A673 (cell line): ENCODE data around the gene AQP12B. TPM values are rescaled to one million over a fixed set of nuclear protein-coding genes. Genes with fewer than 3 reads are reported as not detected.

Experiments used
- BruUV-seq: library from RNA; stranded (reverse); fragments of 400-500 nt; replicated peaks from 2 replicates; lab custom pipeline; 2021; lab: Mats Ljungman, UMichigan
- CTCF ChIA-PET: fragments of 300-600 bp; sonication (Branson Sonifier 250); formaldehyde crosslinking; loops from one replicate; lab custom pipeline; 2022; ENCODE audit warnings: antibody characterized with exemption; lab: Charles Lee
- POLR2A ChIA-PET: fragments of 300-600 bp; sonication (Branson Sonifier 250); formaldehyde crosslinking; loops from one replicate; lab custom pipeline; 2022; ENCODE audit warnings: antibody characterized with exemption; ENCODE audit not compliant: low non-redundant PET; lab: Charles Lee
- DNase-seq: peaks from one replicate; pipeline ENCODE4 v3.0.0-alpha.2; 2015; ENCODE audit warnings: low spot score
- H3K27ac ChIP-seq: fragments of 200-600 bp; sonication (generic); 2 replicates; pipeline ENCODE4 v1.5.1; 2016; ENCODE audit warnings: mixed run types, low read depth, mild to moderate bottlenecking, mixed read lengths, antibody characterized with exemption, low read length; ENCODE audit not compliant: poor library complexity, severe bottlenecking
- H3K27me3 ChIP-seq: fragments of 200-600 bp; sonication (generic); replicated peaks from 2 replicates; pipeline ENCODE4 v1.6.1; 2017; ENCODE audit warnings: mixed run types, low read depth, mild to moderate bottlenecking, mixed read lengths, antibody characterized with exemption, low read length; ENCODE audit not compliant: insufficient read depth, poor library complexity
- H3K36me3 ChIP-seq: fragments of 200-600 bp; sonication (generic); 2 replicates; pipeline ENCODE4 v1.6.1; 2016; ENCODE audit warnings: mixed run types, mild to moderate bottlenecking, mixed read lengths, antibody characterized with exemption, low read length; ENCODE audit not compliant: insufficient read depth, poor library complexity, severe bottlenecking
- H3K4me1 ChIP-seq: fragments of 200-600 bp; sonication (generic); 2 replicates; pipeline ENCODE4 v1.6.1; 2017; ENCODE audit warnings: mixed run types, mild to moderate bottlenecking, mixed read lengths, antibody characterized with exemption, low read length; ENCODE audit not compliant: insufficient read depth, poor library complexity, severe bottlenecking
- H3K4me3 ChIP-seq: fragments of 200-600 bp; sonication (generic); 2 replicates; pipeline ENCODE4 v1.5.1; 2016; ENCODE audit warnings: low read depth, mixed run types, mild to moderate bottlenecking, mixed read lengths, low read length; ENCODE audit not compliant: poor library complexity, severe bottlenecking
- H3K9me3 ChIP-seq: fragments of 200-600 bp; sonication (generic); 2 replicates; pipeline ENCODE4 v1.6.1; 2016; ENCODE audit warnings: mixed run types, low read depth, mild to moderate bottlenecking, mixed read lengths, antibody characterized with exemption, low read length; ENCODE audit not compliant: poor library complexity, severe bottlenecking
- EZH2 ChIP-seq: fragments of 200-600 bp; sonication (generic); IDR thresholded peaks from 2 replicates; pipeline ENCODE4 v1.6.1; 2017; ENCODE audit warnings: borderline replicate concordance, low read depth, mild to moderate bottlenecking, mixed read lengths, antibody characterized with exemption, low read length; ENCODE audit not compliant: poor library complexity, severe bottlenecking
- intact Hi-C: fragments of 100-400 bp; cut with micrococcal nuclease; formaldehyde crosslinking; loops from one replicate; pipeline ENCODE4 v1.10.0; 2022; ENCODE audit not compliant: unreplicated experiment
- total RNA-seq: library from RNA; stranded (reverse); gene quantifications from 2 replicates; pipeline ENCODE4 v1.2.3, GENCODE V29; 2021
- TF ChIP-seq, protein P1 (sequence below): fragments of 300-800, 200-600 bp; sonication (generic); conservative IDR thresholded peaks from 2 replicates; pipeline ENCODE4 v1.5.1; 2017; ENCODE audit warnings: low read depth, mild to moderate bottlenecking, antibody characterized with exemption, low read length, moderate library complexity, mixed read lengths

The AQP12B gene
- total RNA-seq, 1 experiment from 2014 or later, result not detected

DNA sequence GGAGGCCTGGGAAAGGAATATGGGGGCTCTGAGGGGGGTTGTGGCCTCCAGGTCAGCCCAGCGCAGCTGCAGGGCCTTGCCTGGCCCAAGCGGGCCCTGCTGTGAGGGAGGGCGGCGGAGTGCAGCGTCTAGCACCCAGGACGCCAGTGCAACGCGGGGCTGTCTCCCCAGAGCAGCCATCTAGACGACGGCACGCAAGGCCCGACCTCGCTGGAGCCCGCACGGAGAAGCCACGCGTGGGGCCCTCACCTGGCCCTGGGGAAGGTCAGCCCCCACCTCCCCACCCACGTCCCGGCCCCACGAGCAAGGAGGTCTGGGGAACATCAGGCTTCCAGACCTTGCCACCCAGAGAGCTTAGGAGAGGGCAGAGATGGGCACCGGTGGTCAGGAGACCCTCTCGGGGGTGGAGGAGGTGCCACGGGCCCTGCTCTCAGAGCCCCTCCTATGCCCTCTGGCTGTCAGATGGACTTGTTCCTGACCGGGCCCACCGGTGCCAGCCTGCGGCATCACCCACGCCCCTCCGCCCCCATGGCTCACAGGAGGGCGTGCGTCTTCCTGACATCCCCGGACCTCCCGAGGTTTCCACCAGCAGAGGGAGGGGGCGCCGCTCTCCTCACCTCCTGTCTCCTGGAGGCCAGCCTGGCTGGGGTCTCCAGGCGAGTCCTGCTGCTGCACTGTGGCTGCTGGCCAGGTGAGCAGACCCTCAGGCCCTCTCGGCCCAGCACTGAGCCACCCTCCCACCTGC lies 40.5 kb downstream of the AQP12B start:
- Histone ChIP-seq H3K36me3 (no peaks in the 10 kb centered on the region), H3K27ac (no peak overlapping the region), H3K4me1 (no peaks in the 10 kb centered on the region), H3K27me3 (peaks cover 36% of the 10 kb centered on the region), H3K9me3 (no peaks in the 10 kb centered on the region), H3K4me3 (no peak overlapping the region)
- TF ChIP-seq, protein P1, sequence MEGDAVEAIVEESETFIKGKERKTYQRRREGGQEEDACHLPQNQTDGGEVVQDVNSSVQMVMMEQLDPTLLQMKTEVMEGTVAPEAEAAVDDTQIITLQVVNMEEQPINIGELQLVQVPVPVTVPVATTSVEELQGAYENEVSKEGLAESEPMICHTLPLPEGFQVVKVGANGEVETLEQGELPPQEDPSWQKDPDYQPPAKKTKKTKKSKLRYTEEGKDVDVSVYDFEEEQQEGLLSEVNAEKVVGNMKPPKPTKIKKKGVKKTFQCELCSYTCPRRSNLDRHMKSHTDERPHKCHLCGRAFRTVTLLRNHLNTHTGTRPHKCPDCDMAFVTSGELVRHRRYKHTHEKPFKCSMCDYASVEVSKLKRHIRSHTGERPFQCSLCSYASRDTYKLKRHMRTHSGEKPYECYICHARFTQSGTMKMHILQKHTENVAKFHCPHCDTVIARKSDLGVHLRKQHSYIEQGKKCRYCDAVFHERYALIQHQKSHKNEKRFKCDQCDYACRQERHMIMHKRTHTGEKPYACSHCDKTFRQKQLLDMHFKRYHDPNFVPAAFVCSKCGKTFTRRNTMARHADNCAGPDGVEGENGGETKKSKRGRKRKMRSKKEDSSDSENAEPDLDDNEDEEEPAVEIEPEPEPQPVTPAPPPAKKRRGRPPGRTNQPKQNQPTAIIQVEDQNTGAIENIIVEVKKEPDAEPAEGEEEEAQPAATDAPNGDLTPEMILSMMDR, result no peak
- TF ChIP-seq EZH2, result no peak
- DNase-seq, result no peak
- ChIA-PET CTCF (no interaction called here), POLR2A (no interaction called here)
- intact Hi-C loops, result no loop called here
- BruUV-seq, result no TSS peak

DNA sequence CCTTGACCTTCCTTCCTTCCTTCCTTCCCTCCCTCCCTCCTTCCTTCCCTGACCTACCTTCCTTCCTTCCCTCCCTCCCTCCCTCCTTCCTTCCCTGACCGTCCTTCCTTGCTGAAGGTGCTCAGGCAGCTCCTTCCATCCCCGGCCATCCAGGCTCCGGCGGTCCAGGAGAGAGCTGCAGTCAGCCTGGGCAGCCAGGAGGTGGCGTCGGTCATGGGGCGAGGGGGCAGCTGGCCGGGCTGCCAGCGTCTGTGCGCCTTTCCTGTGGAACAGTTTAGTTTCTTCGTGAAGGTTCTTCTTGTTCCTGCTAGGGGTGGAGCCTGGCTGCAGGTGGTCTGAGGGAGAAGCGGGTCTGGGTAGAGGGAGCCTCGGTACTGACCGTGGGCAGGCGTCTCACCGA lies 41.7 kb downstream of the AQP12B start:
- Histone ChIP-seq H3K4me1 (no peaks in the 10 kb centered on the region), H3K27ac (no peak overlapping the region), H3K4me3 (no peak overlapping the region), H3K27me3 (peaks cover 24% of the 10 kb centered on the region), H3K9me3 (no peaks in the 10 kb centered on the region), H3K36me3 (no peaks in the 10 kb centered on the region)
- POLR2A ChIA-PET, result no interaction called here
- peak; percentile 45 for DNase-seq
- BruUV-seq, result no TSS peak
- TF ChIP-seq, protein P1, result peak; percentile 53
- TF ChIP-seq EZH2, result no peak
- CTCF ChIA-PET, result no interaction called here
- intact Hi-C loops, result no loop called here

DNA sequence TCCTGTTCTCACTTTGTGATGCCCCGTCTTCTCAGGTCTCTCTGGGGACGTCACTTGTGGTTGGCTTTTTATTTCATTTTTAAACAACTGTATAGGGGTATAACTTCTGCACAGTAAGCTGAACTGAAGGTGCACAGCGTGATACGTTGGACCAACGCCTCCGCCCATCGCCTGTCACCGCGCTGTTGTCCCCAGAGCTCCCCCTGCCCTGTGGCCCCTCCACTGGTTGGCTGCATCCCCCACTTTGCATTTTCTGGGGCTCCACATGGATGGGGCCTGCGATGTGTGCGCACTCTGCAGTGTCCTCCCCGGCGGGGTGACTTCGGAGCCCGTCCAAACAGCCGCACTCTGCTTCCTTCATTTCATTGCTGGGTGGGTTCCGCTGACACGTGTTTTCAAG lies 43.1 kb downstream of the AQP12B start:
- CTCF ChIA-PET, result no interaction called here

More for the DNA sequence above, 43.1 kb downstream of the AQP12B start:
- Histone ChIP-seq H3K27me3 (peaks cover 18% of the 10 kb centered on the region), H3K4me3 (no peak overlapping the region), H3K4me1 (no peaks in the 10 kb centered on the region), H3K9me3 (no peaks in the 10 kb centered on the region), H3K27ac (no peak overlapping the region), H3K36me3 (no peaks in the 10 kb centered on the region)
- TF ChIP-seq EZH2, result no peak
- TF ChIP-seq, protein P1, result no peak
- BruUV-seq, result no TSS peak
- intact Hi-C loops, result no loop called here
- no peak for DNase-seq
- POLR2A ChIA-PET, result no interaction called here
